Small intestine (tissue), 7 donors: ENCODE data around the gene AIP. TPM values are rescaled to one million over a fixed set of nuclear protein-coding genes. Genes with fewer than 3 reads are reported as not detected.
"Not testable (repeated sequence)": the region's sequence is repeated elsewhere in the genome, so short reads cannot be mapped to it uniquely, and the experiment has no call there.

Source experiments
- DNase-seq, 2 donors: peaks; one replicate each; pipeline versions ENCODE4 v3.0.0 to v3.0.0-alpha.2; 2013
- FAIRE-seq: peaks from 2 replicates; lab custom pipeline; 2012; peaks lifted over from hg19 to GRCh38; lab: Jason Lieb, UNC
- H3K27ac ChIP-seq, 3 donors: one replicate each; pipeline ENCODE4 v1.5.1; 2013; ENCODE audit warnings: low read length in 2 of 3, mild to moderate bottlenecking in 2 of 3, control low read depth in 1 of 3, inconsistent platforms in 1 of 3, low read depth in 1 of 3, moderate library complexity in 1 of 3
- H3K27me3 ChIP-seq, 3 donors: one replicate each; pipeline ENCODE4 v1.6.1; 2013; ENCODE audit warnings: low read length in 3 of 3, inconsistent platforms in 1 of 3; ENCODE audit not compliant: control insufficient read depth in 3 of 3, insufficient read depth in 3 of 3
- H3K36me3 ChIP-seq, 3 donors: one replicate each; pipeline ENCODE4 v1.6.1; 2013; ENCODE audit warnings: low read length in 3 of 3, inconsistent platforms in 1 of 3, low read depth in 1 of 3, mild to moderate bottlenecking in 1 of 3, moderate library complexity in 1 of 3; ENCODE audit not compliant: control insufficient read depth in 3 of 3, insufficient read depth in 2 of 3
- H3K4me1 ChIP-seq, 3 donors: one replicate each; pipeline ENCODE4 v1.6.1; 2013; ENCODE audit warnings: low read length in 2 of 3, inconsistent platforms in 1 of 3, low read depth in 1 of 3, mild to moderate bottlenecking in 1 of 3, moderate library complexity in 1 of 3; ENCODE audit not compliant: control insufficient read depth in 3 of 3, insufficient read depth in 2 of 3
- H3K4me3 ChIP-seq, 3 donors: one replicate each; pipeline ENCODE4 v1.5.1; 2013; ENCODE audit warnings: low read length in 3 of 3, control low read depth in 1 of 3, inconsistent platforms in 1 of 3, low read depth in 1 of 3, mild to moderate bottlenecking in 1 of 3, moderate library complexity in 1 of 3
- H3K9me3 ChIP-seq, 2 donors: one replicate each; pipeline ENCODE4 v1.6.1; 2013; ENCODE audit warnings: low read depth in 1 of 2, low read length in 1 of 2; ENCODE audit not compliant: control insufficient read depth in 2 of 2, insufficient read depth in 1 of 2
- WGBS, 3 donors: extraction: QIAGEN DNeasy Blood & Tissue Kit; methylation state at CpG; one replicate each; pipeline ENCODE4 v1.1.7; 2013; 5-methylcytosine and 5-hydroxymethylcytosine counted together
- polyA plus RNA-seq, 4 donors: library from polyadenylated mRNA; stranded (reverse) in 3 of 4; unstranded in 1 of 4; fragments of 200-250 nt in 3 of 4; fragments of 120-200 nt in 1 of 4; gene quantifications; one replicate each; pipeline versions ENCODE4 v1.2.1 to v1.2.3, GENCODE V29; 2013
- donor health status: healthy with polysubstance abuse.
- donor health status: control.
- donor health status: control.
- donor health status: Bipolar disorder and iron deficiency.
- donor health status: healthy.

The AIP gene
- polyA plus RNA-seq, 4 donors = 45.7 to 102 (median 79.6) TPM

- H3K4me1 ChIP-seq = peaks cover 0 to 32% (median 7%) of the 10 kb centered on the region in 3 donors
- FAIRE-seq (no peak), DNase-seq (no peak)
- H3K27me3 ChIP-seq = no peaks in the 10 kb centered on the region
- 6 to 13% (median 10%) methylated on average over 9 of the region's 9 CpGs for WGBS, 3 donors
- H3K4me3 ChIP-seq = peak overlapping the region; percentile 43 to 84 (median 81)
- peak overlapping the region; percentile 75 to 96 (median 80) for H3K27ac ChIP-seq
- peaks cover 0 to 21% (median 0%) of the 10 kb centered on the region in 3 donors for H3K36me3 ChIP-seq
- H3K9me3 ChIP-seq = no peaks in the 10 kb centered on the region
These were observed 13.4 kb upstream of the AIP start for GRCh38 chr11:67469508-67469811.

GRCh38 chr11:67470337-67471002, 12.4 kb upstream of the AIP start:
- Histone ChIP-seq H3K36me3 (peaks cover 0 to 15% (median 0%) of the 10 kb centered on the region in 3 donors), H3K4me1 (peaks cover 0 to 27% (median 4%) of the 10 kb centered on the region in 3 donors), H3K9me3 (no peaks in the 10 kb centered on the region), H3K27me3 (no peaks in the 10 kb centered on the region), H3K27ac (no peak overlapping the region), H3K4me3 (no peak overlapping the region)
- FAIRE-seq = no peak
- peak in 1 of 2 donors; percentile 24 for DNase-seq
- WGBS, 3 donors = 63 to 75% (median 66%) methylated on average over 8 of the region's 8 CpGs

- peaks cover 0 to 3% of the 10 kb centered on the region in 2 donors for H3K9me3 ChIP-seq
- H3K4me3 ChIP-seq = no peak overlapping the region
- peaks cover 0 to 11% (median 0%) of the 10 kb centered on the region in 3 donors for H3K4me1 ChIP-seq
- no peak for FAIRE-seq
- H3K36me3 ChIP-seq = no peaks in the 10 kb centered on the region
- DNase-seq = no peak
- no peaks in the 10 kb centered on the region for H3K27me3 ChIP-seq
- WGBS, 3 donors = 75 to 86% (median 85%) methylated on average over 7 of the region's 7 CpGs
- no peak overlapping the region for H3K27ac ChIP-seq
These were observed 9.9 kb upstream of the AIP start for GRCh38 chr11:67472882-67473281.

- FAIRE-seq, DNase-seq, H3K4me1 ChIP-seq, H3K27ac ChIP-seq, H3K36me3 ChIP-seq, H3K9me3 ChIP-seq, H3K27me3 ChIP-seq, H3K4me3 ChIP-seq: not testable (repeated sequence)
- WGBS, 3 donors = 64 to 75% (median 72%) methylated on average over 10 of the region's 10 CpGs
These were observed 6.1 kb upstream of the AIP start for GRCh38 chr11:67476692-67477091.

- H3K27me3 ChIP-seq, H3K27ac ChIP-seq, H3K4me1 ChIP-seq, H3K36me3 ChIP-seq, DNase-seq, FAIRE-seq, H3K9me3 ChIP-seq, H3K4me3 ChIP-seq: not testable (repeated sequence)
- 79 to 84% (median 80%) methylated on average over 12 to 14 of the region's 16 CpGs for WGBS, 3 donors
These were observed 5.3 kb upstream of the AIP start for GRCh38 chr11:67477344-67478050.

- Histone ChIP-seq H3K36me3 (peaks cover 0 to 21% (median 0%) of the 10 kb centered on the region in 3 donors), H3K27me3 (no peaks in the 10 kb centered on the region), H3K27ac (peak overlapping the region; percentile 44 to 85 (median 69)), H3K4me3 (peak overlapping the region; percentile 28 to 65 (median 50)), H3K4me1 (peaks cover 2 to 13% (median 2%) of the 10 kb centered on the region in 3 donors), H3K9me3 (peaks cover 0 to 6% of the 10 kb centered on the region in 2 donors)
- FAIRE-seq = no peak
- WGBS, 3 donors = 18 to 31% (median 24%) methylated on average over 19 of the region's 19 CpGs
- no peak for DNase-seq
These were observed 475 bp upstream of the AIP start for GRCh38 chr11:67482275-67482826.

GRCh38 chr11:67483831-67484665, 1.2 kb downstream of the AIP start:
- DNase-seq (peak in 1 of 2 donors; percentile 33), FAIRE-seq (no peak)
- Histone ChIP-seq H3K36me3 (peaks cover 0 to 37% (median 0%) of the 10 kb centered on the region in 3 donors), H3K4me1 (peaks cover 2 to 13% (median 2%) of the 10 kb centered on the region in 3 donors), H3K9me3 (peaks cover 0 to 6% of the 10 kb centered on the region in 2 donors), H3K27ac (peak overlapping the region in 2 of 3 donors; percentile 60 to 85), H3K27me3 (no peaks in the 10 kb centered on the region), H3K4me3 (peak overlapping the region in 2 of 3 donors; percentile 36 to 50)
- 61 to 79% (median 68%) methylated on average over 16 of the region's 16 CpGs for WGBS, 3 donors

- DNase-seq = no peak
- Histone ChIP-seq H3K27me3 (no peaks in the 10 kb centered on the region), H3K36me3 (peaks cover 0 to 45% (median 2%) of the 10 kb centered on the region in 3 donors), H3K4me3 (no peak overlapping the region), H3K4me1 (peaks cover 2 to 13% (median 2%) of the 10 kb centered on the region in 3 donors), H3K27ac (peak overlapping the region in 2 of 3 donors; percentile 60 to 85), H3K9me3 (peaks cover 0 to 6% of the 10 kb centered on the region in 2 donors)
- WGBS, 3 donors = 54 to 80% (median 71%) methylated on average over 11 of the region's 11 CpGs
- no peak for FAIRE-seq
These were observed 2.1 kb downstream of the AIP start for GRCh38 chr11:67484847-67485311.
